Measurements from ENCODE around the gene MVK. TPM values are rescaled to one million over a fixed set of nuclear protein-coding genes. Genes with fewer than 3 reads are reported as not detected.

MVK gene
- total RNA-seq, 4 donors from 2014 or later: 17.2 to 157 (median 25.4) TPM

DNA sequence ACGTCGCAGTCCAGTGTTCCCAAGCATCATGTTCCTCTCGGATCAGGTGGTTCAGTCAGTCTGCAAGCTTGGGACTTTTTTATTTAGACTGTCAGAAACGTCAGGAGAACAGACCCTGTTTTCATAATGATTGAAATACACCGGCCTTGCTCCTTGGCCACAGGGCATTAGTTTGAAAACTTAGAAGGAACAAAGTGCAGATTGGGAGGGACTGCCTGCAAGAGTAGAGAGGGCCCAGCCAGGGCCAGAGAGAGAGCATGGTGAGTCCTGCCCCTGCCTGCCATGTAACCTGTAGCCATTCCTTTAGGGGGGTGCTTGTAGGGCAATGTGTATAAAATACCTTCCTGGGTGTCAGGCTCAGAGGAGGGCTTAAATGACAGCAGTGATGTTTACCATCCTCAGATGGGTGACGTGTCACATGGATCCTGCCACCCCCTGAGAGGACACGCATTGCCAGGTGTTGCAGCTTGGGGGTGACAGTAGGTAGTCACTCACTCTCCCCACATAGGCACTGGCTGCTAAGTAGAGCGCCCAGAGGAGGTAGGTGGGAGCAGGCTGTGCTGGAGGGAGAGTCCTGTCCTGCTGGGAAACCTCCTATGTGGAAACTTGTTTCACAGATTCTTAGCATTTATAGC lies 46.0 kb upstream of the MVK start:
- no peak for DNase-seq
- in situ Hi-C loops (cut with MboI; ENCODE audit: low pct_ligation_motif_present in 1 of 4, low pct_unique_long_range_greater_than_20kb in 1 of 4, low sequenced_read_pairs in 3 of 4): no loop called here
- Histone ChIP-seq H3K4me1 (no peaks in the 10 kb centered on the region), H3K9me3 (no peaks in the 10 kb centered on the region), H3K36me3 (peaks cover 0 to 36% (median 4%) of the 10 kb centered on the region in 4 donors), H3K4me3 (no peak overlapping the region), H3K27me3 (no peaks in the 10 kb centered on the region), H3K27ac (no peak overlapping the region)
- intact Hi-C loops (cut with DNase I; ENCODE audit: low total_unique reads): no loop called here
- TF ChIP-seq, protein P1, sequence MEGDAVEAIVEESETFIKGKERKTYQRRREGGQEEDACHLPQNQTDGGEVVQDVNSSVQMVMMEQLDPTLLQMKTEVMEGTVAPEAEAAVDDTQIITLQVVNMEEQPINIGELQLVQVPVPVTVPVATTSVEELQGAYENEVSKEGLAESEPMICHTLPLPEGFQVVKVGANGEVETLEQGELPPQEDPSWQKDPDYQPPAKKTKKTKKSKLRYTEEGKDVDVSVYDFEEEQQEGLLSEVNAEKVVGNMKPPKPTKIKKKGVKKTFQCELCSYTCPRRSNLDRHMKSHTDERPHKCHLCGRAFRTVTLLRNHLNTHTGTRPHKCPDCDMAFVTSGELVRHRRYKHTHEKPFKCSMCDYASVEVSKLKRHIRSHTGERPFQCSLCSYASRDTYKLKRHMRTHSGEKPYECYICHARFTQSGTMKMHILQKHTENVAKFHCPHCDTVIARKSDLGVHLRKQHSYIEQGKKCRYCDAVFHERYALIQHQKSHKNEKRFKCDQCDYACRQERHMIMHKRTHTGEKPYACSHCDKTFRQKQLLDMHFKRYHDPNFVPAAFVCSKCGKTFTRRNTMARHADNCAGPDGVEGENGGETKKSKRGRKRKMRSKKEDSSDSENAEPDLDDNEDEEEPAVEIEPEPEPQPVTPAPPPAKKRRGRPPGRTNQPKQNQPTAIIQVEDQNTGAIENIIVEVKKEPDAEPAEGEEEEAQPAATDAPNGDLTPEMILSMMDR (IDR thresholded peaks at IDR 0.05): no peak
- TF ChIP-seq POLR2A (IDR thresholded peaks at IDR 0.05) (no peak), EP300 (IDR thresholded peaks at IDR 0.05; ENCODE audit: low read depth) (no peak), POLR2AphosphoS5 (IDR thresholded peaks at IDR 0.05) (no peak)
- 81 to 91% methylated on average over 3 to 8 of the region's 8 CpGs for WGBS, 2 donors (ENCODE audit: low coverage in 1 of 2)

DNA sequence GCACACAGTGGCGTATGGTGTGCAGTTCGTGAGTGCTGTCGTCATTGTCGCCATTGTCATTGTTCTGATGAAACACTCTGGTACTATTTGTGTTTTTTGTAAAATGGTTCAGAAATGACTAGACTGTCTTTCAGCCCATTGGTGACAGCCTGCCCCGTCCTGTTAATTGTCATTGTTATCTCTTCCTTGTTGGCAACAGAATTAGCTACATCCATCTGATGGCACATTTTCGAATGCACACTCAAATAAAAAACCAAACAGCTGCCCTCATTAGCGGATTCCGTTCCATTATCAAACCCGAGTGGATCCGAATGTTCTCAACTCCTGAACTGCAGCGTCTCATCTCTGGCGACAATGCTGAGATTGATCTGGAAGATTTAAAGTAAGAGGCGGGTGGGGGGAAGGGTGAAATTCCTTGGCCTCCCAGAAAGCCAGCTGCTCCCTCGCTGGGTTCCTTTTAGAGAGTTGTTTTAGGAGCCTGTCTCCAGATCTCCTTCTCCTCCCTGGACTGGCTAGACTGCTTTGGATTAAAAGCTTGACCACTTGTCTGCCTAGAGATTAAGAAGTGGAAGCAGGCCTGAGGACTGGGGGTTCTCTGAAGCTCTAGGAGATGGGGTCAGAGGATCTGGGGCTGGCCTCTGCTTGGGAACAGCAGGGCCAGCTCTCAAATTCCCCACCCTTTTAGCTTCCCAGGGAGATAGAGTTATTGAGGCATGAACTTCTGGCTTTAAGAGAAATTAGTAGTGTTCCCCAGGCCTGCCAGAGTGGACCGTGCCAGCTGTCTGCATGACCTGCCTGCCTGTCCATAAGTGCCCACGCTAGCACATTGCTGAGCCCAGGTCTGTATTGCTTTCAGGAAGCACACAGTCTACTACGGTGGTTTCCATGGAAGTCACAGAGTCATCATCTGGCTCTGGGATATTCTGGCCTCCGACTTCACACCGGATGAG lies 43.6 kb upstream of the MVK start:
- peaks cover 0 to 19% (median 8%) of the 10 kb centered on the region in 4 donors for H3K36me3 ChIP-seq
- intact Hi-C loops (cut with DNase I; ENCODE audit: low total_unique reads) (no loop called here), in situ Hi-C loops (cut with MboI; ENCODE audit: low pct_ligation_motif_present in 1 of 4, low pct_unique_long_range_greater_than_20kb in 1 of 4, low sequenced_read_pairs in 3 of 4) (no loop called here)
- H3K9me3 ChIP-seq: no peaks in the 10 kb centered on the region
- TF ChIP-seq POLR2AphosphoS5 (IDR thresholded peaks at IDR 0.05): no peak
- TF ChIP-seq POLR2A (IDR thresholded peaks at IDR 0.05): no peak
- no peak for TF ChIP-seq EP300 (IDR thresholded peaks at IDR 0.05; ENCODE audit: low read depth)
- TF ChIP-seq, protein P1 (IDR thresholded peaks at IDR 0.05): no peak
- H3K27me3 ChIP-seq: no peaks in the 10 kb centered on the region
- H3K4me1 ChIP-seq: no peaks in the 10 kb centered on the region
- WGBS, 2 donors (ENCODE audit: low coverage in 1 of 2): 62 to 81% methylated on average over 7 to 19 of the region's 19 CpGs
- no peak overlapping the region for H3K4me3 ChIP-seq
- no peak overlapping the region for H3K27ac ChIP-seq
- DNase-seq: no peak

DNA sequence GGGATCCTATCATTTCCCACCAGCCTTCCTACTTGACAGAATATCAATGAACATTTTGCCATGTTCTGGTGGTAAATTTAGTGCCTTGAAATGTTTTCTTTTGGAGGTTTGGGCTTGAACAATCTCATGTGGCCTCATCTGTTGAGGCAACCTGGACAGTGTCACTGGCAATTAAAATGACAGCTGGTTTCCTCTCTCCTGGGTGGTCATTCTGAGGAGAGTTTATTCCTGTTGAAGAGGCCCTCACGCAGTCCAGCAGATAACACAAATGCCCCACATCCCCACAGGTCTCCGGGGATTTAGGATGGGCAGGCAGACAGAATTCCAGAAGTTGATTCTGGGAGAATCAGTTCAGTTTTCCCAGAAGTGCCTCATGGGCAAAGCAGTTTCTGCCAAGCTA lies 42.2 kb upstream of the MVK start:
- peaks cover 0 to 20% (median 8%) of the 10 kb centered on the region in 4 donors for H3K36me3 ChIP-seq
- H3K27me3 ChIP-seq: no peaks in the 10 kb centered on the region
- H3K9me3 ChIP-seq: no peaks in the 10 kb centered on the region
- in situ Hi-C loops (cut with MboI; ENCODE audit: low pct_ligation_motif_present in 1 of 4, low pct_unique_long_range_greater_than_20kb in 1 of 4, low sequenced_read_pairs in 3 of 4) (no loop called here), intact Hi-C loops (cut with DNase I; ENCODE audit: low total_unique reads) (no loop called here)
- H3K27ac ChIP-seq: no peak overlapping the region
- TF ChIP-seq, protein P1 (IDR thresholded peaks at IDR 0.05): no peak
- TF ChIP-seq POLR2AphosphoS5 (IDR thresholded peaks at IDR 0.05): no peak
- TF ChIP-seq EP300 (IDR thresholded peaks at IDR 0.05; ENCODE audit: low read depth): no peak
- no peak for TF ChIP-seq POLR2A (IDR thresholded peaks at IDR 0.05)
- 78% methylated on average over 2 of the region's 2 CpGs; no CpG with 5 or more reads in 1 of the 2 donors for WGBS, 2 donors (ENCODE audit: low coverage in 1 of 2)
- H3K4me3 ChIP-seq: no peak overlapping the region
- DNase-seq: no peak
- H3K4me1 ChIP-seq: no peaks in the 10 kb centered on the region

DNA sequence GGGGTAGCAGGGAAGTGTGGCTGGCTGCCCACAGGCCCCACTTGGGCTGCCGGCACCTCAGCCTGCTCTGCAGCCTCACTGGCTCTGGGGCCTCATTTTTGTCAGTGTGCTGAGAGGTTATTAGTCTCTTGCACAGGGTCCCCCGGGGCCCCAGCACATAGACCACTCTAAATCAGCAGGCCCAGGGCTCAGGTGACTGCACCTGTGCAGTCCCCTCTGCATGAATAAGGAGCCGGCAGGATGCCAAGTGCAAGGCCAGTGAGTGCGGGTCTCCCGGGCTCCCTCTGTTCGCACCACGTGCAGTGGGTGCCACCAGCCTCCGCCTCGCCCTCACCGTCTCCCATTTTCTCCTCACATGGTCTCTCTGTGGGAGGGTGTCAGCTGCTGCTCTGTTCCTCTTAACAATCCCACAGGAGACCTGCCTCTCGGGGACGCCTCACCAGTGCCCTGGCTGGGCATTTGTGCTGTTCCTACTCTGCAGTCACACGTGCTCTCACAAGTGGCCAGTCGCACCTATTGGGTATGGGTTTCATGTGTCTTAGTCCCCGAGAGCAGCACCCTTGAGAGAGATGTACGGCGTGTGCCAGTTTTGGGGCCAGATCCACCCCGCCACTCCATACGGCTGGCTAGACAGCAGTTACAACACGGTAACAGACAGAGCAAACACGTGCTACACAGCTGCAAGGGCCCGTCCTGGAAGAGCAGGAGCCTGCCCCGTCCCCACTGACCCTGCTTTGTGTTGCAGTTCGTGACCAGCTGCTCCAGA lies 40.7 kb upstream of the MVK start:
- Histone ChIP-seq H3K4me3 (no peak overlapping the region), H3K27me3 (no peaks in the 10 kb centered on the region), H3K4me1 (no peaks in the 10 kb centered on the region), H3K36me3 (peaks cover 0 to 20% (median 8%) of the 10 kb centered on the region in 4 donors), H3K9me3 (no peaks in the 10 kb centered on the region), H3K27ac (no peak overlapping the region)
- WGBS, 2 donors (ENCODE audit: low coverage in 1 of 2): 93% methylated on average over 23 of the region's 24 CpGs; no CpG with 5 or more reads in 1 of the 2 donors
- no peak for DNase-seq
- TF ChIP-seq POLR2AphosphoS5 (IDR thresholded peaks at IDR 0.05) (no peak), POLR2A (IDR thresholded peaks at IDR 0.05) (no peak), EP300 (IDR thresholded peaks at IDR 0.05; ENCODE audit: low read depth) (no peak)
- TF ChIP-seq, protein P1 (IDR thresholded peaks at IDR 0.05): no peak
- in situ Hi-C loops (cut with MboI; ENCODE audit: low pct_ligation_motif_present in 1 of 4, low pct_unique_long_range_greater_than_20kb in 1 of 4, low sequenced_read_pairs in 3 of 4): no loop called here
- intact Hi-C loops (cut with DNase I; ENCODE audit: low total_unique reads): no loop called here
